ENCODE data around the gene TOX2. TPM values are rescaled to one million over a fixed set of nuclear protein-coding genes. Genes with fewer than 3 reads are reported as not detected.
A peak's percentile ranks its signal among the peaks of the same experiment; 100 is the strongest.

The TOX2 gene
- total and polyA plus RNA-seq, 10 donors = 1.1 to 6.4 (median 5.0) TPM

GRCh38 chr20:43953919-43954592 is 39.4 kb downstream of the TOX2 start:
- Histone ChIP-seq H3K9me3 (no peaks in the 10 kb centered on the region), H3K4me1 (peaks cover 36 to 90% (median 59%) of the 10 kb centered on the region in 6 donors), H3K27ac (no peak overlapping the region), H3K4me3 (no peak overlapping the region), H3K27me3 (replicated peaks in 1 of 7) (no peaks in the 10 kb centered on the region), H3K36me3 (no peaks in the 10 kb centered on the region)
- TF ChIP-seq CTCF (IDR thresholded peaks at IDR 0.05 in 8 of 11, conservative IDR thresholded peaks at IDR 0.05 in 3 of 11) (no peak), POLR2AphosphoS5 (IDR thresholded peaks at IDR 0.05) (no peak)
- WGBS, 5 donors = 68 to 80% (median 71%) methylated on average over 8 of the region's 8 CpGs
- intact Hi-C loops (cut with DNase I; ENCODE audit: low total_unique reads) = no loop called here
- peak; percentile 64 for DNase-seq

DNA sequence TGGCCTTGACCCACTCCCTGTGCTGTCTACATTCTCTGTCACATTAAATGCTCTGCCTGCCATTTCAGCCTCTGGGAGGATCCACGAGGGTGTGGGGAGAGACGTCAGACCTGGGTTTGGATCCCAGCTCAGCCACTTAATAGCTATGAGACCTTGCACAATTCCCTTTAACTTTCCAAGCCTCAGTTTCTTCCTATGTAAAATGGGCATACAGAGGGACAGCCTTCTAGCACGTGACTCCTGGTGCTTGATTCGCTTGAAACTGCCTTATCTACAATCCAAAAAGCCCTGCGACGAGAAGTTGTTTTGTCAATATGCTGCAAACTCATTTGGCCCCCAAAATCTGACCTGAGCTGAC is 40.0 kb downstream of the TOX2 start:
- H3K27ac ChIP-seq = peak overlapping the region in 4 of 8 donors; percentile 48 to 78 (median 70)
- 70 to 79% (median 73%) methylated on average over 6 of the region's 6 CpGs for WGBS, 5 donors
- DNase-seq = no peak
- no peaks in the 10 kb centered on the region for H3K27me3 ChIP-seq (replicated peaks in 1 of 7)
- H3K4me1 ChIP-seq = peaks cover 38 to 90% (median 59%) of the 10 kb centered on the region in 6 donors
- peak overlapping the region in 1 of 8 donors; percentile 7 for H3K4me3 ChIP-seq
- TF ChIP-seq POLR2A (IDR thresholded peaks at IDR 0.05) (no peak), CTCF (IDR thresholded peaks at IDR 0.05 in 8 of 11, conservative IDR thresholded peaks at IDR 0.05 in 3 of 11) (no peak), POLR2AphosphoS5 (IDR thresholded peaks at IDR 0.05) (no peak)
- no peaks in the 10 kb centered on the region for H3K36me3 ChIP-seq
- intact Hi-C loops (cut with DNase I; ENCODE audit: low total_unique reads) = no loop called here
- no peaks in the 10 kb centered on the region for H3K9me3 ChIP-seq

DNA sequence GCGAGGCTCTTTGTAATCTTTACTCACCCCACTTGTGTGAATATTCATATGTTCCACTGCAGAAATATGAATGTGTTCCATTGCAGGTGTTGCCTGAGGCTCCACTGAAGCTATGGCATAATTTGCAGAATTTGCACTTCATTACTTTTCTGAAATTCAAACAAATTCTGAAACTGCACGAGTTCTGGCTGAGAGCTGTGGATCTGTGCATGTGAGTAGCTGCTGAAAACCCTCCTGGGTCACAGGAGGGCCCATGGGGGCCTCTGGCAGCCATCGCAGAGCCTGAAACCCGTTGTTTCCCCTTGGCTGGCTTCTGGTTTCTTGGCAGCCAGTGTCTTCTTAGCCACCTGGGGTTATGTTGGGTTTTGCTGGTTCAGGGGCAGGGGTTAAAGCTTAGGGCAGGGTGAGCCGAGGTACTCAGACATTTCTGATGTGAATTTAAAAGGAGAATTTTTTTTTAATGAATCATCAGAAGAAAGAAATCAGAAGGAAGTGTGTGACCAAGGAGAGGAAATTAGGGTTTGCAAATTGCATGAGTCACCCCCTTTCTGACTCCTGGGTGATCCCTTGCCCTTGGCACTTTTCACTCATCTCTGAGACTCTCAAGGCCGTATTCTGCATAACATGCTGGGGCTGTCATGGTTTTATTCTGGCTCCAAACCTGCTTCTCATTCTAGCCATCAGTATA is 40.6 kb downstream of the TOX2 start:
- intact Hi-C loops (cut with DNase I; ENCODE audit: low total_unique reads) = no loop called here
- no peaks in the 10 kb centered on the region for H3K9me3 ChIP-seq
- H3K27me3 ChIP-seq (replicated peaks in 1 of 7) = no peaks in the 10 kb centered on the region
- H3K36me3 ChIP-seq = no peaks in the 10 kb centered on the region
- peaks cover 39 to 90% (median 59%) of the 10 kb centered on the region in 6 donors for H3K4me1 ChIP-seq
- H3K27ac ChIP-seq = peak overlapping the region in 5 of 8 donors; percentile 48 to 78 (median 69)
- WGBS, 5 donors = 13 to 16% (median 14%) methylated on average over 6 of the region's 6 CpGs
- peak overlapping the region in 1 of 8 donors; percentile 7 for H3K4me3 ChIP-seq
- TF ChIP-seq POLR2AphosphoS5 (IDR thresholded peaks at IDR 0.05) = no peak
- no peak for TF ChIP-seq POLR2A (IDR thresholded peaks at IDR 0.05)
- TF ChIP-seq CTCF (IDR thresholded peaks at IDR 0.05 in 8 of 11, conservative IDR thresholded peaks at IDR 0.05 in 3 of 11) = no peak
- peak; percentile 80 for DNase-seq

DNA sequence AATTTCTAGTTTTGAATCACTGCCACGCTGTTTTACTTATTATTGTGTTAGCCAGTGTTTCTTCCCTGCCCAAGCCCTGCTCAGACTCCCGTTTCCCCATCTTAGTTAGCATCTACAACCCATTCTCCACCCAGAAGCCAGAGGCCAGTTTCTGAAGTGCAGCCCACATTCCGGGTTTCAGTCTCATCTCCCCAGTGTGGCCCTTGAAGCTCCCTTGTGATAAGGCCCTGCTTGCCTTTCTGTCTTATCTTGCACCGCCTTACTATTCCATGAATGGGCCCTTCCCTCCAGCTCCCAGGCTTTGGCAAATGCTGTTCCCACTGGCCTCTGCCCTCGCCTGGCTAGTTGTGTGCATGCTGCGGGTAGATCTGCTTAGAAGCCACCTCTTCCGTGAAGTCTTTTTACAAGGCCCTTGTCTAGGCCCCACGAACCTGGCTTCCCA is 41.1 kb downstream of the TOX2 start:
- intact Hi-C loops (cut with DNase I; ENCODE audit: low total_unique reads) = no loop called here
- Histone ChIP-seq H3K4me1 (peaks cover 36 to 90% (median 59%) of the 10 kb centered on the region in 6 donors), H3K36me3 (no peaks in the 10 kb centered on the region), H3K4me3 (no peak overlapping the region), H3K27me3 (replicated peaks in 1 of 7) (no peaks in the 10 kb centered on the region), H3K27ac (peak overlapping the region in 5 of 8 donors; percentile 48 to 78 (median 69)), H3K9me3 (no peaks in the 10 kb centered on the region)
- TF ChIP-seq POLR2A (IDR thresholded peaks at IDR 0.05) (no peak), CTCF (IDR thresholded peaks at IDR 0.05 in 8 of 11, conservative IDR thresholded peaks at IDR 0.05 in 3 of 11) (no peak), POLR2AphosphoS5 (IDR thresholded peaks at IDR 0.05) (no peak)
- DNase-seq = no peak
- 74 to 85% (median 77%) methylated on average over 8 of the region's 8 CpGs for WGBS, 5 donors
